ENCODE data around the gene CA9.

CA9 gene

GRCh38 chr9:35681341-35682002 lies 7.7 kb downstream of the CA9 start:
- no peak for TF ChIP-seq CTCF (IDR thresholded peaks at IDR 0.05; ENCODE audit: insufficient read depth, low read length)
- Histone ChIP-seq H3K27ac (replicated peaks) (no peak overlapping the region), H3K4me3 (replicated peaks; ENCODE audit: insufficient read depth, low read length) (no peak overlapping the region), H3K27me3 (ENCODE audit: insufficient read depth, poor library complexity, severe bottlenecking) (peaks cover under 1% of the 10 kb centered on the region)
- DNase-seq (ENCODE audit: low read depth in 1 of 2, low spot score in 1 of 2): no peak

GRCh38 chr9:35682051-35682450 lies 8.3 kb downstream of the CA9 start:
- DNase-seq (ENCODE audit: low read depth in 1 of 2, low spot score in 1 of 2): no peak
- H3K4me3 ChIP-seq (replicated peaks; ENCODE audit: insufficient read depth, low read length): no peak overlapping the region
- no peak overlapping the region for H3K27ac ChIP-seq (replicated peaks)
- no peaks in the 10 kb centered on the region for H3K27me3 ChIP-seq (ENCODE audit: insufficient read depth, poor library complexity, severe bottlenecking)
- TF ChIP-seq, protein P1, sequence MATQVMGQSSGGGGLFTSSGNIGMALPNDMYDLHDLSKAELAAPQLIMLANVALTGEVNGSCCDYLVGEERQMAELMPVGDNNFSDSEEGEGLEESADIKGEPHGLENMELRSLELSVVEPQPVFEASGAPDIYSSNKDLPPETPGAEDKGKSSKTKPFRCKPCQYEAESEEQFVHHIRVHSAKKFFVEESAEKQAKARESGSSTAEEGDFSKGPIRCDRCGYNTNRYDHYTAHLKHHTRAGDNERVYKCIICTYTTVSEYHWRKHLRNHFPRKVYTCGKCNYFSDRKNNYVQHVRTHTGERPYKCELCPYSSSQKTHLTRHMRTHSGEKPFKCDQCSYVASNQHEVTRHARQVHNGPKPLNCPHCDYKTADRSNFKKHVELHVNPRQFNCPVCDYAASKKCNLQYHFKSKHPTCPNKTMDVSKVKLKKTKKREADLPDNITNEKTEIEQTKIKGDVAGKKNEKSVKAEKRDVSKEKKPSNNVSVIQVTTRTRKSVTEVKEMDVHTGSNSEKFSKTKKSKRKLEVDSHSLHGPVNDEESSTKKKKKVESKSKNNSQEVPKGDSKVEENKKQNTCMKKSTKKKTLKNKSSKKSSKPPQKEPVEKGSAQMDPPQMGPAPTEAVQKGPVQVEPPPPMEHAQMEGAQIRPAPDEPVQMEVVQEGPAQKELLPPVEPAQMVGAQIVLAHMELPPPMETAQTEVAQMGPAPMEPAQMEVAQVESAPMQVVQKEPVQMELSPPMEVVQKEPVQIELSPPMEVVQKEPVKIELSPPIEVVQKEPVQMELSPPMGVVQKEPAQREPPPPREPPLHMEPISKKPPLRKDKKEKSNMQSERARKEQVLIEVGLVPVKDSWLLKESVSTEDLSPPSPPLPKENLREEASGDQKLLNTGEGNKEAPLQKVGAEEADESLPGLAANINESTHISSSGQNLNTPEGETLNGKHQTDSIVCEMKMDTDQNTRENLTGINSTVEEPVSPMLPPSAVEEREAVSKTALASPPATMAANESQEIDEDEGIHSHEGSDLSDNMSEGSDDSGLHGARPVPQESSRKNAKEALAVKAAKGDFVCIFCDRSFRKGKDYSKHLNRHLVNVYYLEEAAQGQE (IDR thresholded peaks at IDR 0.05; ENCODE audit: insufficient replicate concordance, low read depth): no peak
- no peak for TF ChIP-seq CTCF (IDR thresholded peaks at IDR 0.05; ENCODE audit: insufficient read depth, low read length)
- TF ChIP-seq GABPA (IDR thresholded peaks at IDR 0.05; ENCODE audit: low read depth): no peak
- no peak for TF ChIP-seq POLR2AphosphoS5 (IDR thresholded peaks at IDR 0.05; ENCODE audit: low read depth)
- TF ChIP-seq SPI1 (IDR thresholded peaks at IDR 0.05; ENCODE audit: borderline replicate concordance, low read depth): no peak

DNA sequence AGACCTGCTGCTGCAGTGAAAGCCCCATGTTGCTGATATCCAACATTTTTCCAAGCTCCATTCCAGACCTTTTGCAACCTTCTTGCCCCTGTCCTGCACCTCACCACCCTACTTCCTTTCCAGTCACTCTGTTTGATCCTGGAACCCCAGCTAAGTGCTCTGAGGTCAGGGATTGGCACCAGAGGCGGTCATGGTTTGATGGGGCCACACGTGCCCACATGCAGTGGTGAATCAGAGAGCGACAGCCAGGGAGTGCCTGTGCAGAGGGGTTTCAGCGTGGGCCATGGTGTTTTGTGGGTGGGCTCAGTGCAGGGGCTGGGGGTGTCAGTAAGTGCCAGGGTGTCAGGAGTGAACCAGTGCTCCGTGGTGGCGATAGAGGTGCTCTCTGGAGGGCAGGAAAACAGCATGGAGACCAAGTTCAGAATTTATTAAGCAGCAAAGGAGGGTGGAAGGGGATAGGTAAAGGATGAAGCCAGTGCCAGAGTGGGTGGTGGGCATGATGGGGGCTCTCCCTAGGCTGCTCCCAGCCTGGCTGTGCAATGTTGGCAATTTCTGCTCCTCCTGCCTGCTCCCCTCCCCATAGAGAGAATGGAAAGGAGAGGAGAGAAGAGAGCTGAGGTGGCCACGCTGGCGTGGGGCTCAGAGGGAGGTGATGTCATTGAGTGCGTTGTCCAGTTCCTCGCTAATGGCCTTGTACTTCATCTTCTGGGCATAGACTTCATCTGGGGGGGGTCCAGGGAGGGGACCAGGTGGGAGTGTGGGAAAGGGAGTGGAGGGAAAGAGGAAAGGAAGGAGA lies 9.0 kb downstream of the CA9 start:
- no peak overlapping the region for H3K4me3 ChIP-seq (replicated peaks; ENCODE audit: insufficient read depth, low read length)
- no peak overlapping the region for H3K27ac ChIP-seq (replicated peaks)
- TF ChIP-seq GABPA (IDR thresholded peaks at IDR 0.05; ENCODE audit: low read depth): no peak
- no peak for TF ChIP-seq SPI1 (IDR thresholded peaks at IDR 0.05; ENCODE audit: borderline replicate concordance, low read depth)
- TF ChIP-seq POLR2AphosphoS5 (IDR thresholded peaks at IDR 0.05; ENCODE audit: low read depth): no peak
- TF ChIP-seq, protein P1 (IDR thresholded peaks at IDR 0.05; ENCODE audit: insufficient replicate concordance, low read depth): no peak
- TF ChIP-seq CTCF (IDR thresholded peaks at IDR 0.05; ENCODE audit: insufficient read depth, low read length): no peak
- DNase-seq (ENCODE audit: low read depth in 1 of 2, low spot score in 1 of 2): no peak
- no peaks in the 10 kb centered on the region for H3K27me3 ChIP-seq (ENCODE audit: insufficient read depth, poor library complexity, severe bottlenecking)

Data from HL-60 (cell line).